ENCODE data around the gene TAF9. TPM values are rescaled to one million over a fixed set of nuclear protein-coding genes. Genes with fewer than 3 reads are reported as not detected.

TAF9 gene
- total and polyA plus RNA-seq, 8 donors, result 39.1 to 56.0 (median 52.3) TPM

- ATAC-seq (peak; percentile 14), DNase-seq (no peak)
- Histone ChIP-seq H3K9me3 (no peaks in the 10 kb centered on the region), H3K4me3 (peak overlapping the region; percentile 50 to 62), H3K27ac (peak overlapping the region; percentile 81 to 86), H3K4me1 (peaks cover 0 to 5% of the 10 kb centered on the region in 2 donors), H3K27me3 (peaks cover 0 to 9% of the 10 kb centered on the region in 2 donors), H3K36me3 (peaks cover 0 to 27% of the 10 kb centered on the region in 2 donors)
- intact Hi-C loops (cut with DNase I), result loop anchor here in 1 of 2 donors (10.0 kb wide), 1 partner anchor 79 kb away; the partner anchor contains the start of gene OCLN
- TF ChIP-seq, protein P1, sequence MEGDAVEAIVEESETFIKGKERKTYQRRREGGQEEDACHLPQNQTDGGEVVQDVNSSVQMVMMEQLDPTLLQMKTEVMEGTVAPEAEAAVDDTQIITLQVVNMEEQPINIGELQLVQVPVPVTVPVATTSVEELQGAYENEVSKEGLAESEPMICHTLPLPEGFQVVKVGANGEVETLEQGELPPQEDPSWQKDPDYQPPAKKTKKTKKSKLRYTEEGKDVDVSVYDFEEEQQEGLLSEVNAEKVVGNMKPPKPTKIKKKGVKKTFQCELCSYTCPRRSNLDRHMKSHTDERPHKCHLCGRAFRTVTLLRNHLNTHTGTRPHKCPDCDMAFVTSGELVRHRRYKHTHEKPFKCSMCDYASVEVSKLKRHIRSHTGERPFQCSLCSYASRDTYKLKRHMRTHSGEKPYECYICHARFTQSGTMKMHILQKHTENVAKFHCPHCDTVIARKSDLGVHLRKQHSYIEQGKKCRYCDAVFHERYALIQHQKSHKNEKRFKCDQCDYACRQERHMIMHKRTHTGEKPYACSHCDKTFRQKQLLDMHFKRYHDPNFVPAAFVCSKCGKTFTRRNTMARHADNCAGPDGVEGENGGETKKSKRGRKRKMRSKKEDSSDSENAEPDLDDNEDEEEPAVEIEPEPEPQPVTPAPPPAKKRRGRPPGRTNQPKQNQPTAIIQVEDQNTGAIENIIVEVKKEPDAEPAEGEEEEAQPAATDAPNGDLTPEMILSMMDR (IDR thresholded peaks at IDR 0.05), result no peak
Observed at GRCh38 chr5:69416180-69416579, 46.9 kb upstream of the TAF9 start.

DNA sequence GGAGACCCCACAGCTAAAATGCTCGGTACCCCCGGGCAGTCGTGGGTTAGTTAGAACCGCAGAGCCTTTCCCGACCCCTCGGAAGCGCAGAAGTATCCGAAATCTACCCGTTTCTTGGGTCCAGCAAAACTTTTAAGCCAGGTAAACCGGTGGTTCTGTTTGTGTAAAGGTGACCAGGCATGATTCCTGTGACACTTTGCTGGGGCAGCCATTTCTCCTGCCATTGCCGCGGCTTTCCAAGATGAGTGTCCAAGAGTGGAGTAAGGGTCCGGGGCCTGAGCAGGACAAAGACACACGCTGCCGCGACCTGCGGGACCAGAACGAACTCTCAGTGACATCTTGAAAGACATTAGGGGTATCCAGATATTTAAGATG lies 46.3 kb upstream of the TAF9 start:
- Histone ChIP-seq H3K4me3 (peak overlapping the region; percentile 50 to 62), H3K27ac (peak overlapping the region; percentile 81 to 86)
- DNase-seq, result peak in 1 of 4 donors; percentile 26

GRCh38 chr5:69414885-69415583 lies 45.7 kb upstream of the TAF9 start, which contains the start of gene MARVELD2:
MARVELD2 (plus strand) TSS chr5:69415116; CDS start chr5:69419386, 4,270 bp downstream.
- peaks cover 0 to 5% of the 10 kb centered on the region in 2 donors for H3K4me1 ChIP-seq
- no peaks in the 10 kb centered on the region for H3K9me3 ChIP-seq
- TF ChIP-seq, protein P1 (IDR thresholded peaks at IDR 0.05), result peak; percentile 33 to 38
- ATAC-seq (peak; percentile 96), DNase-seq (peak; percentile 46 to 96 (median 88))
- peak within 1 kb of the TSS; percentile 81 to 86 for H3K27ac ChIP-seq
- H3K27me3 ChIP-seq, result peaks cover 0 to 9% of the 10 kb centered on the region in 2 donors
- peaks cover 0 to 36% of the 10 kb centered on the region in 2 donors for H3K36me3 ChIP-seq
- peak within 1 kb of the TSS; percentile 50 to 62 for H3K4me3 ChIP-seq
- intact Hi-C loops (cut with DNase I), result loop anchor here in 1 of 2 donors (10.0 kb wide), 1 partner anchor 80 kb away; the partner anchor contains the start of gene OCLN

More for the DNA sequence above, 46.3 kb upstream of the TAF9 start:
- peak; percentile 56 for ATAC-seq
- TF ChIP-seq, protein P1 (IDR thresholded peaks at IDR 0.05), result no peak
- H3K27me3 ChIP-seq, result peaks cover 0 to 9% of the 10 kb centered on the region in 2 donors
- intact Hi-C loops (cut with DNase I), result loop anchor here in 1 of 2 donors (10.0 kb wide), 1 partner anchor 79 kb away; the partner anchor contains the start of gene OCLN
- H3K9me3 ChIP-seq, result no peaks in the 10 kb centered on the region
- peaks cover 0 to 5% of the 10 kb centered on the region in 2 donors for H3K4me1 ChIP-seq
- peaks cover 0 to 32% of the 10 kb centered on the region in 2 donors for H3K36me3 ChIP-seq

DNA sequence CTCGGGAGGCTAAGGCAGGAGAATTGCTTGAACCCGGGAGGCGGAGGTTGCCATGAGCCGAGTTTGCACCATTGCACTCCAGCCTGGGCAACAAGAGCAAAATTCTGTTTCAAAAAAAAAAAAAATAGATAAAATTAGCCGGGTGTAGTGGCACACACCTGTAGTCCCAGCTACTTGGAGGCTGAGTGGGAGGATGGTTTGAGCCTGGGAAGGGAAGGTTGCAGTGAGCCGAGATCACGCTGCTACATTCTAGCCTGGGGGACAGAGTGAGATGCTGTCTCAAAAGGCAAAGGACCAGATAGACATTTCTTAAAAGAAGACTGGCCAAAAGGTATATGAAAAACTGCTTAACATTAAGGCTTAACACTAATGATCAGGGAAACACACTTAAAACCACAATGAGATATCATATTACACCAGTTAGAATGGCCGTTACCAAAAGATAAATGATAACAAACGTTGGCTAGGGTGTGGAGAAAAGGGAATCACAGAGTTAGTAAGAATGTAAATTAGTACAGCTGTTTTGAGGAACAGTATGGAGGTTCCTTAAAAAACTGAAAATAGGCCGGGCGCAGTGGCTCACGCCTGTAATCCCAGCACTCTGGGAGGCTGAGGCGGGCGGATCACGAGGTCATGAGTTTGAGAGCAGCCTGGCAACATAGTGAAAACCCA lies 35.5 kb upstream of the TAF9 start:
- ATAC-seq (no peak), DNase-seq (no peak)
- Histone ChIP-seq H3K27ac (no peak overlapping the region), H3K4me3 (no peak overlapping the region), H3K4me1 (no peaks in the 10 kb centered on the region), H3K9me3 (peaks cover 0 to 2% of the 10 kb centered on the region in 2 donors), H3K36me3 (peaks cover 0 to 71% of the 10 kb centered on the region in 2 donors), H3K27me3 (no peaks in the 10 kb centered on the region)
- intact Hi-C loops (cut with DNase I), result no loop called here
- TF ChIP-seq, protein P1 (IDR thresholded peaks at IDR 0.05), result no peak

DNA sequence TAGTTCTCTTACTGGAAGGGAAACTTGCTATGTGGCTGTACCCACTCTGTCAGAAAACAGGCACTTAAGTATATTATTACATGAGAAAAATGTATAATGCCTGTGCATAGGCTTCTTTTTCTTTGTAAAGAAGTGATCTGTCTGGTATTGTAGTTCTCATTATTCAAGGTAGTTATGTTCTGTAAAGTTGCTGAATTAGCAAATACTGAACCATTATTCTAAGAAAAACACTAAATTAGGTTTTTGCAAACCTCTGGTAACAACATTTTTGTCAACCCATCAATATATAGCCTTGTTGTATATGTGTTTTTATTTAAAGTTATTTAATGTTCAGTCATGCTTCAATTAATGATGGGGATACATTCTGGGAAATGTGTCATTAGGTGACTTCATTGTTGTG lies 9.1 kb upstream of the TAF9 start:
- intact Hi-C loops (cut with DNase I), result no loop called here
- Histone ChIP-seq H3K4me3 (no peak overlapping the region), H3K27me3 (no peaks in the 10 kb centered on the region), H3K9me3 (no peaks in the 10 kb centered on the region), H3K36me3 (peaks cover 0 to 70% of the 10 kb centered on the region in 2 donors), H3K27ac (no peak overlapping the region), H3K4me1 (no peaks in the 10 kb centered on the region)
- DNase-seq (no peak), ATAC-seq (no peak)
- TF ChIP-seq, protein P1 (IDR thresholded peaks at IDR 0.05), result no peak

All from left lung (tissue), 10 donors.